Activated CD4-positive, alpha-beta T cell treated with anti-CD3 and anti-CD28 coated beads, Interleukin-2, amount 10 ng/mL, durations not matched to agents 24 days and 14 days (primary cell): ENCODE results near the gene CDK5. TPM values are rescaled to one million over a fixed set of nuclear protein-coding genes. Genes with fewer than 3 reads are reported as not detected.
A peak's percentile ranks its signal among the peaks of the same experiment; 100 is the strongest.
"Not testable (repeated sequence)": the region's sequence is repeated elsewhere in the genome, so short reads cannot be mapped to it uniquely, and the experiment has no call there.

Experiments used
- DNase-seq: peaks from one replicate; pipeline ENCODE4 v3.0.0; 2022
- H3K27ac Mint-ChIP-seq: one replicate; pipeline ENCODE4 v1.8.0; 2022; ENCODE audit warnings: mild to moderate bottlenecking, mixed read lengths
- H3K27me3 Mint-ChIP-seq: one replicate; pipeline ENCODE4 v1.8.0; 2022; ENCODE audit warnings: mixed read lengths
- H3K36me3 Mint-ChIP-seq: one replicate; pipeline ENCODE4 v1.8.0; 2022; ENCODE audit warnings: low read depth, mild to moderate bottlenecking, mixed read lengths
- H3K4me1 Mint-ChIP-seq: one replicate; pipeline ENCODE4 v1.8.0; 2021; ENCODE audit warnings: mixed read lengths
- H3K4me3 Mint-ChIP-seq: one replicate; pipeline ENCODE4 v1.8.0; 2022; ENCODE audit warnings: mild to moderate bottlenecking, moderate library complexity, mixed read lengths
- H3K9me3 Mint-ChIP-seq: one replicate; pipeline ENCODE4 v1.8.0; 2021; ENCODE audit warnings: mixed read lengths
- intact Hi-C: fragments of 100-400 bp; cut with micrococcal nuclease; formaldehyde crosslinking; loops from one replicate; pipeline ENCODE4 v1.15.1; 2023
- total RNA-seq: library from RNA; stranded (reverse); gene quantifications from 2 replicates; pipeline ENCODE4 v1.2.3, GENCODE V29; 2022

Gene CDK5
- total RNA-seq, 1 donor from 2014 or later = 26.8 TPM

- Mint-ChIP-seq H3K36me3 (peaks cover 8% of the 10 kb centered on the region), H3K27me3 (peaks cover 5% of the 10 kb centered on the region), H3K9me3 (no peaks in the 10 kb centered on the region), H3K27ac (no peak overlapping the region), H3K4me1 (peaks cover 8% of the 10 kb centered on the region), H3K4me3 (no peak overlapping the region)
- intact Hi-C loops = no loop called here
- DNase-seq = no peak
Measured at GRCh38 chr7:151048911-151049463, 8.7 kb downstream of the CDK5 start.

- intact Hi-C loops = no loop called here
Measured at GRCh38 chr7:151047976-151048815, 9.5 kb downstream of the CDK5 start, which contains the start of gene ASIC3. Gene ASIC3, plus strand, starts transcription at chr7:151048531. Its CDS starts 355 bp downstream, at chr7:151048886.

DNA sequence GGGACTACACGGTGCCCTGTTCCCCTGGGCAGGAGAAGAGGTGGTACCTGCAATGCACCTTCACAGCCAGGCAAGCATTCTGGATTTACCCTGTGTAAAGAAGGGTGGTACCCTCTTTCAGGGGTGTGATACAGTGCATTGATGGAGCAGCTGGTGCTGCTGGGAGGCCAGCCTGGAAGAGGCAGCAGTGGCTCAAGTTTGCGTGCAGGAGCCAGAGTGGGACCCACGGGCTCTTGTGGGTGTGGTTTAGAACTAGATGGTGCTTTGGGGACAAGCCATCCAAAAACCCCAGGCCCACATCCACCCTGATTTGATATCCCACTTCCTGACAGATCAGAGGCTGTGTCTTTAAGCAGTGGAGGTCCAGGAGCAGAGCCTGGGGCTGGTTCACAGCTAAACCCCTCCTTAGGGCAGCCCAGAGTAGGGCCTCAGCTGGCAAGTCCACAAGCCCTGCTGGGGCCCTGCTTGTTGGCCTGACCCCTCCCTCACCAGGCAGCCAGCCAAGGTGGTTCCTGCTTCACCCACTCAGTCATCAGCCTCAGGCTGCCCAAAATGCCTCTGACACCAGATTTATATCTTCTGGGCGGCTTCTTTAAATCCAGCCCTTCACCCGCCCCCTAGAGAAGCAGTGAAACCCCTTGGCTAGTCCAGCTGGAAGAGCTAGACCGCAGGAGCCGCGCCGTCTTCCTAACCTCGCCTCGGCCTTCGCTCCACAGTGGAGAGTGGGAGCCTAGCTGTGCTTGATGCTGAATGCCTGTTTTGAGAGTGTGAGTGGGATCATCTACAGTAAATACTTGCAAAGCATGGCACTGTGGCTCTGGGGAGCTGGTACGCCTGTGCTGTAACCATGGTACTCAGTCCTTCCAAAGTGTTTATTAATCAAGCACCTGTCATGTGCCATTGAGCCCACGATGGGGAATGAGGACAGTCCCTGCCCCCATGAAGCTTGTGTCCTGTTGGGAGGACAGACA is 10.8 kb downstream of the CDK5 start:
- peaks cover 5% of the 10 kb centered on the region for H3K27me3 Mint-ChIP-seq
- intact Hi-C loops = no loop called here
- H3K4me1 Mint-ChIP-seq = no peaks in the 10 kb centered on the region
- no peak for DNase-seq
- no peak overlapping the region for H3K27ac Mint-ChIP-seq
- no peaks in the 10 kb centered on the region for H3K9me3 Mint-ChIP-seq
- no peak overlapping the region for H3K4me3 Mint-ChIP-seq
- H3K36me3 Mint-ChIP-seq = peaks cover 3% of the 10 kb centered on the region

More at GRCh38 chr7:151047976-151048815, 9.5 kb downstream of the CDK5 start, which contains the start of gene ASIC3:
- Mint-ChIP-seq H3K27ac (no peak within 1 kb of the TSS), H3K4me3 (no peak within 1 kb of the TSS), H3K9me3 (no peaks in the 10 kb centered on the region), H3K4me1 (peaks cover 6% of the 10 kb centered on the region), H3K27me3 (peaks cover 5% of the 10 kb centered on the region), H3K36me3 (peaks cover 8% of the 10 kb centered on the region)
- DNase-seq = no peak

DNA sequence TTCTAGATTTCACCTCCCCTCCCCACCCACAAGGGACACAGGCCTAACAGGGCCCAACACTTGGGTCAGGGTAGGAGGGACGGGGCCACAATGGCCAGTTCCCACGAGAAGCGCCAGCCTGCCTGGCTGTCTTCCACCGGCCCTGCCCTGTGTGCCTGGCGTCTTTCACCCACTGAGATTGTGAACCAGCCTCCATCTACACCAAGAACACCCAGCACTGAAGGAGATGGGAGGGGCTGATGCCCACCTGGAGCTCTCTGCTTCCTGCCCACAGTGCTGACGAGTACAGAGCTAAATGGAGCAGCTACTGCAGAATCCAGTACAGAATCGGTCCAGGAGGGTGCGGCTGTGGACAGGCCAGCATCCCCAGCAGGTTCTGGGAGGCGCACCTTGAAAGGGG is 11.7 kb downstream of the CDK5 start:
- DNase-seq = no peak
- Mint-ChIP-seq H3K9me3 (no peaks in the 10 kb centered on the region), H3K4me1 (no peaks in the 10 kb centered on the region), H3K27me3 (peaks cover 5% of the 10 kb centered on the region), H3K4me3 (no peak overlapping the region), H3K36me3 (peaks cover 3% of the 10 kb centered on the region), H3K27ac (no peak overlapping the region)
- intact Hi-C loops = no loop called here

GRCh38 chr7:151045262-151045661 is 12.4 kb downstream of the CDK5 start:
- no peaks in the 10 kb centered on the region for H3K4me1 Mint-ChIP-seq
- H3K9me3 Mint-ChIP-seq = no peaks in the 10 kb centered on the region
- peaks cover 3% of the 10 kb centered on the region for H3K27me3 Mint-ChIP-seq
- peaks cover 3% of the 10 kb centered on the region for H3K36me3 Mint-ChIP-seq
- DNase-seq = no peak
- H3K27ac Mint-ChIP-seq = no peak overlapping the region
- intact Hi-C loops = no loop called here
- H3K4me3 Mint-ChIP-seq = no peak overlapping the region

GRCh38 chr7:151043959-151044358 is 13.7 kb downstream of the CDK5 start:
- peaks cover 11% of the 10 kb centered on the region for H3K4me1 Mint-ChIP-seq
- peaks cover 6% of the 10 kb centered on the region for H3K36me3 Mint-ChIP-seq
- no peaks in the 10 kb centered on the region for H3K9me3 Mint-ChIP-seq
- H3K4me3 Mint-ChIP-seq = no peak overlapping the region
- H3K27me3 Mint-ChIP-seq = no peaks in the 10 kb centered on the region
- no peak for DNase-seq
- intact Hi-C loops = no loop called here
- no peak overlapping the region for H3K27ac Mint-ChIP-seq

GRCh38 chr7:151043449-151043848 is 14.2 kb downstream of the CDK5 start:
- intact Hi-C loops, H3K27ac Mint-ChIP-seq, H3K9me3 Mint-ChIP-seq, H3K36me3 Mint-ChIP-seq, H3K4me3 Mint-ChIP-seq, DNase-seq, H3K27me3 Mint-ChIP-seq: not testable (repeated sequence)
- H3K4me1 Mint-ChIP-seq = peaks cover 16% of the 10 kb centered on the region

DNA sequence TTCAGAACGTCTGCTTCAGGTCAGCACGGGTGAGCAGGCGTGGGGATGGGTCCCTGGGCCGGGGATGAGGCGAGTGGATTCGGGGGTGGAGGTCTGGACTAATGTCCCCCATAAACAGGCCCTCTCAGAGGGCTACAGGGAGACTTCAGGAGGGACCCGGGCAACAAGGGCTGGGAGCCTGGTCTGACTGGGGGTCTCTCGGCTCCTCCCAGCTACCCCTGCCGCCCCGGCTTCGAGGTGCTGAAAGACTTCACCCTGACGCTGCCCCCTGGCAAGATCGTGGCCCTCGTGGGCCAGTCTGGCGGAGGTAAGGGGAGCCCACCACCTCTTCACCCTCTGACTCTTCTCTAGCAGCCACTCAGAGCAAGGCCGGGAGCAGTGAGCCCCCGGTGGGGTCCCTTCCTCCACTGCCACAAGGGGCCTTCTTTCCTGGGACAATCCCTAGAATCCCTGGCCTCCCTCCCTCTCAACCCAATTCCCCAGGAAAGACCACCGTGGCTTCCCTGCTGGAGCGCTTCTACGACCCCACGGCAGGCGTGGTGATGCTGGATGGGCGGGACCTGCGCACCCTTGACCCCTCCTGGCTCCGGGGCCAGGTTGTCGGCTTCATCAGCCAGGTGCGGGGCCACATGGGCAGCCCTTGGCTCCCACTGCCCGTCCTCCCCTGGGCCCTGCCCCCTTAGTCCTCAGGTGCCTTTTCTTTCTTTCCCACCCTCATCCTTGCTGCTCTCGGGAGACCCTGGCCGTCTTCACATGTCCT is 16.9 kb downstream of the CDK5 start:
- Mint-ChIP-seq H3K4me3 (no peak overlapping the region), H3K4me1 (peaks cover 17% of the 10 kb centered on the region), H3K9me3 (no peaks in the 10 kb centered on the region), H3K27me3 (no peaks in the 10 kb centered on the region), H3K36me3 (peaks cover 7% of the 10 kb centered on the region), H3K27ac (no peak overlapping the region)
- no peak for DNase-seq
- intact Hi-C loops = no loop called here

GRCh38 chr7:151039850-151040548 is 17.7 kb downstream of the CDK5 start:
- H3K4me3 Mint-ChIP-seq = no peak overlapping the region
- intact Hi-C loops = loop anchor here (1.0 kb wide), 1 partner anchor 18 kb away; no protein-coding TSS in a partner anchor
- H3K9me3 Mint-ChIP-seq = no peaks in the 10 kb centered on the region
- H3K4me1 Mint-ChIP-seq = peaks cover 17% of the 10 kb centered on the region
- peaks cover 10% of the 10 kb centered on the region for H3K36me3 Mint-ChIP-seq
- DNase-seq = no peak
- no peaks in the 10 kb centered on the region for H3K27me3 Mint-ChIP-seq
- H3K27ac Mint-ChIP-seq = peak overlapping the region; percentile 92

- DNase-seq = peak; percentile 76
- Mint-ChIP-seq H3K27me3 (no peaks in the 10 kb centered on the region), H3K36me3 (peaks cover 10% of the 10 kb centered on the region), H3K4me1 (peaks cover 17% of the 10 kb centered on the region), H3K9me3 (no peaks in the 10 kb centered on the region), H3K4me3 (peak overlapping the region; percentile 56), H3K27ac (peak overlapping the region; percentile 92)
- intact Hi-C loops = loop anchor here (1.0 kb wide), 1 partner anchor 19 kb away; no protein-coding TSS in a partner anchor
Measured at GRCh38 chr7:151038951-151039849, 18.5 kb downstream of the CDK5 start.

GRCh38 chr7:151035902-151036301 is 21.8 kb downstream of the CDK5 start:
- Mint-ChIP-seq H3K27ac (no peak overlapping the region), H3K27me3 (no peaks in the 10 kb centered on the region), H3K9me3 (no peaks in the 10 kb centered on the region), H3K36me3 (peaks cover 10% of the 10 kb centered on the region), H3K4me3 (no peak overlapping the region), H3K4me1 (peaks cover 20% of the 10 kb centered on the region)
- intact Hi-C loops = no loop called here
- no peak for DNase-seq
